Gastrocnemius medialis (tissue), 4 donors: ENCODE measurements around the gene GATM. TPM values are rescaled to one million over a fixed set of nuclear protein-coding genes. Genes with fewer than 3 reads are reported as not detected.

Experiments
- ATAC-seq, 2 donors: fragments of 150-250 bp; one replicate each; pipeline ENCODE4 v1.9.1; 2016
- DNase-seq, 2 donors: peaks; one replicate each; pipeline ENCODE4 v3.0.0-alpha.2; 2019
- H3K27ac ChIP-seq, 4 donors: fragments of 200-600 bp; sonication (generic); 1 replicate in 1 of 4; 2 replicates in 3 of 4; pipeline ENCODE4 v1.5.1; 2016 to 2018; ENCODE audit warnings: mild to moderate bottlenecking in 2 of 4, moderate library complexity in 1 of 4
- H3K27me3 ChIP-seq, 3 donors: fragments of 200-600 bp; sonication (generic) in 2 of 3; 1 replicate in 1 of 3; 2 replicates in 2 of 3; pipeline versions ENCODE4 v1.5.1 to v1.6.0; 2016 to 2019; ENCODE audit warnings: mild to moderate bottlenecking in 1 of 3, moderate library complexity in 1 of 3
- H3K36me3 ChIP-seq, 2 donors: fragments of 200-600 bp; sonication (generic) in 1 of 2; one replicate each; pipeline ENCODE4 v1.5.1; 2017 to 2018
- H3K4me1 ChIP-seq, 2 donors: fragments of 200-600 bp; sonication (generic) in 1 of 2; one replicate each; pipeline ENCODE4 v1.5.1; 2016 to 2017; ENCODE audit warnings: mild to moderate bottlenecking in 2 of 2
- H3K4me3 ChIP-seq, 4 donors: fragments of 200-600 bp; sonication (generic) in 3 of 4; 1 replicate in 1 of 4; 2 replicates in 3 of 4; pipeline ENCODE4 v1.5.1; 2016 to 2019; ENCODE audit warnings: mild to moderate bottlenecking in 2 of 4
- H3K9me3 ChIP-seq, 3 donors: fragments of 200-600 bp; sonication (generic) in 2 of 3; 1 replicate in 1 of 3; 2 replicates in 2 of 3; pipeline ENCODE4 v1.5.1; 2016 to 2019
- POLR2A ChIP-seq, 2 donors: fragments of 450-650 bp; IDR thresholded peaks; one replicate each; pipeline ENCODE4 v1.6.1; 2017; ENCODE audit warnings: antibody characterized with exemption in 2 of 2, mild to moderate bottlenecking in 2 of 2, moderate library complexity in 2 of 2
- in situ Hi-C, 4 donors: fragments of 200-750 bp; cut with MboI; loops; one replicate each; pipeline versions ENCODE4 v1.15.0 to v1.8.0; 2017; ENCODE audit warnings: low sequenced_read_pairs in 4 of 4
- intact Hi-C: fragments of 100-400 bp; cut with DNase I; formaldehyde crosslinking; loops from one replicate; pipeline ENCODE4 v1.15.1; 2023; ENCODE audit warnings: low total_unique reads
- total RNA-seq, 4 donors: library from RNA; depleted of rRNA; stranded (reverse); fragments of >200 nt; gene quantifications; one replicate each; pipeline versions ENCODE4 v1.1.0 to v1.2.3, GENCODE V29; 2016
- TF ChIP-seq, protein P1 (sequence below), 5 experiments: fragments of 450-650 bp in 3 of 5; fragments of 200-600 bp in 2 of 5; sonication (generic) in 2 of 5; IDR thresholded peaks in 4 of 5; conservative IDR thresholded peaks in 1 of 5; 1 replicate in 4 of 5; 2 replicates in 1 of 5; pipeline ENCODE4 v1.5.1; 2016 to 2019; ENCODE audit warnings: antibody characterized with exemption in 5 of 5, mild to moderate bottlenecking in 3 of 5, moderate library complexity in 3 of 5

GATM gene
- total RNA-seq, 4 donors from 2014 or later, result 18.0 to 92.1 (median 35.3) TPM

- DNase-seq, result no peak
- no peaks in the 10 kb centered on the region for H3K9me3 ChIP-seq
- H3K36me3 ChIP-seq, result peaks cover 0 to 15% of the 10 kb centered on the region in 2 donors
- TF ChIP-seq POLR2A (IDR thresholded peaks at IDR 0.05), result no peak
- TF ChIP-seq, protein P1, sequence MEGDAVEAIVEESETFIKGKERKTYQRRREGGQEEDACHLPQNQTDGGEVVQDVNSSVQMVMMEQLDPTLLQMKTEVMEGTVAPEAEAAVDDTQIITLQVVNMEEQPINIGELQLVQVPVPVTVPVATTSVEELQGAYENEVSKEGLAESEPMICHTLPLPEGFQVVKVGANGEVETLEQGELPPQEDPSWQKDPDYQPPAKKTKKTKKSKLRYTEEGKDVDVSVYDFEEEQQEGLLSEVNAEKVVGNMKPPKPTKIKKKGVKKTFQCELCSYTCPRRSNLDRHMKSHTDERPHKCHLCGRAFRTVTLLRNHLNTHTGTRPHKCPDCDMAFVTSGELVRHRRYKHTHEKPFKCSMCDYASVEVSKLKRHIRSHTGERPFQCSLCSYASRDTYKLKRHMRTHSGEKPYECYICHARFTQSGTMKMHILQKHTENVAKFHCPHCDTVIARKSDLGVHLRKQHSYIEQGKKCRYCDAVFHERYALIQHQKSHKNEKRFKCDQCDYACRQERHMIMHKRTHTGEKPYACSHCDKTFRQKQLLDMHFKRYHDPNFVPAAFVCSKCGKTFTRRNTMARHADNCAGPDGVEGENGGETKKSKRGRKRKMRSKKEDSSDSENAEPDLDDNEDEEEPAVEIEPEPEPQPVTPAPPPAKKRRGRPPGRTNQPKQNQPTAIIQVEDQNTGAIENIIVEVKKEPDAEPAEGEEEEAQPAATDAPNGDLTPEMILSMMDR (IDR thresholded peaks at IDR 0.05 in 4 of 5, conservative IDR thresholded peaks at IDR 0.05 in 1 of 5), result no peak
- ATAC-seq, result no peak
- H3K4me3 ChIP-seq, result no peak overlapping the region
- intact Hi-C loops (no loop called here), in situ Hi-C loops (no loop called here)
- no peaks in the 10 kb centered on the region for H3K27me3 ChIP-seq
- no peaks in the 10 kb centered on the region for H3K4me1 ChIP-seq
- no peak overlapping the region for H3K27ac ChIP-seq
Measured at GRCh38 chr15:45355860-45356259, 22.5 kb downstream of the GATM start.

- Histone ChIP-seq H3K36me3 (peaks cover 0 to 7% of the 10 kb centered on the region in 2 donors), H3K4me1 (no peaks in the 10 kb centered on the region), H3K27me3 (no peaks in the 10 kb centered on the region), H3K4me3 (no peak overlapping the region), H3K9me3 (no peaks in the 10 kb centered on the region), H3K27ac (no peak overlapping the region)
- no peak for DNase-seq
- TF ChIP-seq POLR2A (IDR thresholded peaks at IDR 0.05), result no peak
- TF ChIP-seq, protein P1 (IDR thresholded peaks at IDR 0.05 in 4 of 5, conservative IDR thresholded peaks at IDR 0.05 in 1 of 5), result no peak
- ATAC-seq, result no peak
- in situ Hi-C loops (no loop called here), intact Hi-C loops (no loop called here)
Measured at GRCh38 chr15:45354711-45355110, 23.6 kb downstream of the GATM start.

DNA sequence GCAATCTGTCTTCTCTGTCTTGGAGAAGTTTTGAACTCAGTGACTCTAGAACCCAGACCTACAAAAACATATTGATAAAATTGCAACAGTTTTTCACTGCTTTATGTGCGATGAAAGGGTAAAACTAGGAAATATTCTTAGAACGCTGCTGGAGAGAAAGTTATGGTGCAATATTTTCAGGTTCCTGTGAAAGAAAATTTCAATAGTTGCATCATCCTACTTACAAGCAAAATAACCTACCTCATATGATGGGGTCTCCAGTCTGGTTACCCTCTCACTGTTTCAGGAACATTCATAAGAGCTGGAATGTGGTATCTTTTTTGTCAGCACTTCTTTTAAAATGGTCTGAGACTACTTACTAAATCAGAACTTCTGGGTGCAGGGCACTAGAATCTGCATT lies 27.1 kb downstream of the GATM start:
- H3K36me3 ChIP-seq, result no peaks in the 10 kb centered on the region
- no peaks in the 10 kb centered on the region for H3K4me1 ChIP-seq
- ATAC-seq (no peak), DNase-seq (no peak)
- no peaks in the 10 kb centered on the region for H3K27me3 ChIP-seq
- H3K4me3 ChIP-seq, result no peak overlapping the region
- in situ Hi-C loops, result no loop called here
- H3K27ac ChIP-seq, result no peak overlapping the region
- no peaks in the 10 kb centered on the region for H3K9me3 ChIP-seq
- intact Hi-C loops, result no loop called here
- no peak for TF ChIP-seq POLR2A (IDR thresholded peaks at IDR 0.05)
- TF ChIP-seq, protein P1 (IDR thresholded peaks at IDR 0.05 in 4 of 5, conservative IDR thresholded peaks at IDR 0.05 in 1 of 5), result no peak

DNA sequence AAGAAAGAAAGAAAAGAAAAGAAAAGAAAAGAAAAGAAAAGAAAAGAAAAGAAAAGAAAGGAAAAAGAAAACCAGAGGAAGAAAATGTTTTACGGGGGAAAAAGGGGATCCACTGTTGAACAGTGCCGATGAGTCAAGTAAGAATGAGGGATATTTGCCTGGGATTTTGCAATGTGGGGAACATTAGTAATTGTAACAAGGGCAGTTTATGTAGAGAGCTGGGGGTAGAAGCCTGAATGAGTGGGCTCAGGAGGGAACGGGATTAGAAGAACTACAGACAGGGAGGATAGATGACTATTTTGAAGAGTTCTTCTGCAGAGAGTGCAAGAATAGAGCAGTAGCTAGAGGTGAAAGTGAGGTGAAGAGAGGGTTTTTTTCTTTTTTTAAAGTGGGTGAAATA lies 28.7 kb downstream of the GATM start:
- ATAC-seq (no peak), DNase-seq (no peak)
- no peaks in the 10 kb centered on the region for H3K4me1 ChIP-seq
- no peaks in the 10 kb centered on the region for H3K27me3 ChIP-seq
- no peaks in the 10 kb centered on the region for H3K36me3 ChIP-seq
- H3K4me3 ChIP-seq, result no peak overlapping the region
- in situ Hi-C loops (no loop called here), intact Hi-C loops (no loop called here)
- no peak overlapping the region for H3K27ac ChIP-seq
- H3K9me3 ChIP-seq, result no peaks in the 10 kb centered on the region
- no peak for TF ChIP-seq POLR2A (IDR thresholded peaks at IDR 0.05)
- TF ChIP-seq, protein P1 (IDR thresholded peaks at IDR 0.05 in 4 of 5, conservative IDR thresholded peaks at IDR 0.05 in 1 of 5), result no peak

DNA sequence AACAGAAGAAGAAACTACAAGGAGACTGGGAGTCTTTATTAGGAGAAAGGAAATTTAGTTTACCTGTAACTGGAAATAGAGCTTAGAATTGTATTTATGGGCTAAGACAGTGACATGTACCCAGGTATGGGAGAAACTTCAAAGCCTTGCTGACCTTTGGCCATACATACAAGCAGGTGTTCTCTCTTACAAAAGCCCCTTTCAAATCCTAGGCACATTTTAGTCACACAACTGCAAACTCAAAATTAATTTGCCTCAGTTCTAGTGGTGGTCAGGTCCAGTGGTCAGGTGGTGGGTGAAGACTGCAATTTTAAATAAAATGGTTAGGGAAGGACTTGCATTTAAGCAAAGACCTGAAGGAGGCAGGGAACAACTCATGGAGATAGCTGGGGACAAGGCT lies 30.4 kb downstream of the GATM start:
- no peak for DNase-seq
- H3K9me3 ChIP-seq, result no peaks in the 10 kb centered on the region
- no peaks in the 10 kb centered on the region for H3K27me3 ChIP-seq
- no peaks in the 10 kb centered on the region for H3K36me3 ChIP-seq
- ATAC-seq, result no peak
- intact Hi-C loops (no loop called here), in situ Hi-C loops (no loop called here)
- no peak overlapping the region for H3K27ac ChIP-seq
- TF ChIP-seq, protein P1 (IDR thresholded peaks at IDR 0.05 in 4 of 5, conservative IDR thresholded peaks at IDR 0.05 in 1 of 5), result no peak
- no peak for TF ChIP-seq POLR2A (IDR thresholded peaks at IDR 0.05)
- no peak overlapping the region for H3K4me3 ChIP-seq
- no peaks in the 10 kb centered on the region for H3K4me1 ChIP-seq
